H1 (cell line): ENCODE results near the gene PEAK1. TPM values are rescaled to one million over a fixed set of nuclear protein-coding genes. Genes with fewer than 3 reads are reported as not detected.

Experiments used
- CTCF ChIA-PET: fragments of 300-600 bp; sonication (Branson Sonifier 250); formaldehyde crosslinking; loops from one replicate; lab custom pipeline; 2021; ENCODE audit not compliant: partially characterized antibody; lab: Charles Lee
- POLR2A ChIA-PET: fragments of 300-600 bp; sonication (Branson Sonifier 250); formaldehyde crosslinking; loops from one replicate; lab custom pipeline; 2021; ENCODE audit warnings: inconsistent platforms; ENCODE audit not compliant: partially characterized antibody; lab: Charles Lee
- DNase-seq, 2 experiments: peaks; one replicate each; pipeline versions ENCODE4 v3.0.0 to v3.0.0-alpha.2; 2010 to 2022; ENCODE audit warnings: low spot score in 2 of 2, low read depth in 1 of 2, mixed read lengths in 1 of 2
- FAIRE-seq: peaks from 2 replicates; lab custom pipeline; 2011; peaks lifted over from hg19 to GRCh38; lab: Jason Lieb, UNC
- H2AFZ ChIP-seq: 2 replicates; pipeline ENCODE4 v1.8.1; 2012; ENCODE audit warnings: low read length, inconsistent platforms
- H2AK5ac ChIP-seq: 2 replicates; pipeline ENCODE4 v1.6.1; 2013; ENCODE audit warnings: low read depth, low read length
- H2BK120ac ChIP-seq: replicated peaks from 2 replicates; pipeline ENCODE3; 2013; ENCODE audit warnings: low read depth, low read length, inconsistent platforms
- H2BK12ac ChIP-seq: 2 replicates; pipeline ENCODE4 v1.6.1; 2013; ENCODE audit warnings: low read depth, low read length
- H2BK15ac ChIP-seq: 2 replicates; pipeline ENCODE4 v1.6.1; 2013; ENCODE audit warnings: low read length
- H2BK20ac ChIP-seq: 2 replicates; pipeline ENCODE4 v1.6.1; 2013; ENCODE audit warnings: low read length
- H2BK5ac ChIP-seq: 2 replicates; pipeline ENCODE4 v1.6.1; 2013; ENCODE audit warnings: low read depth, low read length
- H3K14ac ChIP-seq: 2 replicates; pipeline ENCODE4 v1.6.1; 2013; ENCODE audit warnings: inconsistent platforms; ENCODE audit not compliant: insufficient read length
- H3K18ac ChIP-seq: 2 replicates; pipeline ENCODE4 v1.6.1; 2013; ENCODE audit warnings: low read length; ENCODE audit errors: extremely low read depth
- H3K23ac ChIP-seq: 2 replicates; pipeline ENCODE4 v1.6.1; 2013; ENCODE audit warnings: inconsistent platforms; ENCODE audit not compliant: insufficient read length
- H3K23me2 ChIP-seq: 2 replicates; pipeline ENCODE4 v1.6.1; 2013; ENCODE audit warnings: low read depth, low read length
- H3K27ac ChIP-seq: 2 replicates; pipeline ENCODE4 v1.6.1; 2011; ENCODE audit warnings: low read depth, low read length, inconsistent platforms
- H3K27me3 ChIP-seq, 4 experiments: replicated peaks in 1 of 4; 1 replicate in 1 of 4; 2 replicates in 3 of 4; pipeline versions ENCODE4 v1.6.1 to v1.8.1; 2011 to 2013; ENCODE audit warnings: low read length in 3 of 4, mild to moderate bottlenecking in 3 of 4, inconsistent platforms in 2 of 4, mixed read lengths in 2 of 4, moderate library complexity in 1 of 4; ENCODE audit not compliant: control insufficient read depth in 3 of 4, insufficient read depth in 3 of 4; ENCODE audit errors: extremely low read depth in 1 of 4
- H3K36me3 ChIP-seq, 4 experiments: 2 replicates each; pipeline versions ENCODE4 v1.6.1 to v1.8.1; 2011 to 2013; ENCODE audit warnings: mild to moderate bottlenecking in 4 of 4, low read length in 3 of 4, moderate library complexity in 2 of 4, control low read depth in 1 of 4, inconsistent platforms in 1 of 4; ENCODE audit not compliant: insufficient read depth in 4 of 4, control insufficient read depth in 2 of 4
- H3K4ac ChIP-seq: replicated peaks from 2 replicates; pipeline ENCODE3; 2013; ENCODE audit warnings: low read length, low read depth, mixed read lengths, inconsistent platforms; ENCODE audit not compliant: insufficient read length
- H3K4me1 ChIP-seq, 4 experiments: replicated peaks in 1 of 4; 1 replicate in 1 of 4; 2 replicates in 3 of 4; pipeline versions ENCODE4 v1.6.1 to v1.8.1; 2011 to 2013; ENCODE audit warnings: low read length in 3 of 4, inconsistent platforms in 2 of 4, mixed read lengths in 1 of 4; ENCODE audit not compliant: insufficient read depth in 4 of 4, control insufficient read depth in 3 of 4
- H3K4me2 ChIP-seq, 2 experiments: 2 replicates each; pipeline versions ENCODE4 v1.6.1 to v1.8.1; 2011 to 2013; ENCODE audit warnings: low read depth in 2 of 2, low read length in 2 of 2, control low read depth in 1 of 2, inconsistent platforms in 1 of 2, mild to moderate bottlenecking in 1 of 2; ENCODE audit not compliant: insufficient read depth in 1 of 2
- H3K4me3 ChIP-seq, 4 experiments: fragments of 200-600, 300-600 bp in 1 of 4; sonication (generic), shearing (Covaris generic), sonication (Bioruptor Twin) in 1 of 4; 2 replicates each; pipeline versions ENCODE4 v1.5.1 to v1.8.1; 2011 to 2016; ENCODE audit warnings: low read length in 4 of 4, low read depth in 3 of 4, control low read depth in 2 of 4, inconsistent platforms in 2 of 4, mild to moderate bottlenecking in 2 of 4, mixed read lengths in 1 of 4, moderate library complexity in 1 of 4; ENCODE audit not compliant: insufficient read depth in 2 of 4; ENCODE audit errors: extremely low read depth in 1 of 4
- H3K56ac ChIP-seq: replicated peaks from 2 replicates; pipeline ENCODE3; 2013; ENCODE audit warnings: low read depth, mild to moderate bottlenecking, mixed read lengths, low read length, inconsistent platforms; ENCODE audit not compliant: insufficient read length
- H3K79me1 ChIP-seq: 2 replicates; pipeline ENCODE4 v1.6.1; 2013; ENCODE audit warnings: low read depth, low read length, control low read depth
- H3K79me2 ChIP-seq, 2 experiments: 2 replicates each; pipeline versions ENCODE4 v1.6.1 to v1.8.1; 2012 to 2013; ENCODE audit warnings: low read length in 2 of 2, mild to moderate bottlenecking in 2 of 2, inconsistent platforms in 1 of 2; ENCODE audit not compliant: insufficient read depth in 2 of 2, control insufficient read depth in 1 of 2
- H3K9ac ChIP-seq, 4 experiments: replicated peaks in 1 of 4; 1 replicate in 1 of 4; 2 replicates in 3 of 4; pipeline versions ENCODE4 v1.6.1 to v1.8.1; 2011 to 2013; ENCODE audit warnings: low read depth in 3 of 4, low read length in 3 of 4, control low read depth in 2 of 4, mild to moderate bottlenecking in 2 of 4, moderate library complexity in 2 of 4, inconsistent platforms in 1 of 4; ENCODE audit errors: extremely low read depth in 1 of 4
- H3K9me3 ChIP-seq, 2 experiments: 2 replicates each; pipeline versions ENCODE4 v1.6.1 to v1.8.1; 2012 to 2013; ENCODE audit warnings: mild to moderate bottlenecking in 2 of 2, moderate library complexity in 2 of 2, control low read depth in 1 of 2, inconsistent platforms in 1 of 2, low read depth in 1 of 2, low read length in 1 of 2, mixed read lengths in 1 of 2; ENCODE audit not compliant: insufficient read depth in 2 of 2
- H4K20me1 ChIP-seq, 2 experiments: replicated peaks in 1 of 2; 2 replicates each; pipeline versions ENCODE3 to v1.8.1; 2011 to 2013; ENCODE audit warnings: inconsistent platforms in 2 of 2, low read length in 2 of 2, mild to moderate bottlenecking in 1 of 2; ENCODE audit not compliant: insufficient read depth in 2 of 2, control insufficient read depth in 1 of 2
- H4K5ac ChIP-seq: 2 replicates; pipeline ENCODE4 v1.6.1; 2013; ENCODE audit warnings: low read length, low read depth, mixed read lengths, inconsistent platforms; ENCODE audit not compliant: insufficient read length
- H4K8ac ChIP-seq: 2 replicates; pipeline ENCODE4 v1.8.0; 2013; ENCODE audit warnings: mild to moderate bottlenecking, moderate library complexity, low read length, inconsistent platforms; ENCODE audit not compliant: insufficient read depth; ENCODE audit errors: extremely low read depth
- H4K91ac ChIP-seq: replicated peaks from 2 replicates; pipeline ENCODE3; 2013; ENCODE audit warnings: low read length, mixed read lengths, inconsistent platforms; ENCODE audit not compliant: insufficient read length
- CEBPB ChIP-seq: IDR thresholded peaks from 2 replicates; pipeline ENCODE4 v1.6.1; 2012; ENCODE audit warnings: low read depth, low read length
- CHD1 ChIP-seq: IDR thresholded peaks from 2 replicates; pipeline ENCODE4 v1.6.1; 2012; ENCODE audit warnings: low read depth, low read length, improper control_type of control experiment
- FOSL1 ChIP-seq: IDR thresholded peaks from 2 replicates; pipeline ENCODE4 v1.6.1; 2011; ENCODE audit warnings: mild to moderate bottlenecking, low read depth, low read length, moderate library complexity; ENCODE audit not compliant: insufficient read depth
- HDAC6 ChIP-seq: IDR thresholded peaks from one replicate; pipeline ENCODE4 v1.7.1; 2012; ENCODE audit warnings: low read depth, mild to moderate bottlenecking, inconsistent platforms, low read length, moderate library complexity
- KDM5A ChIP-seq: fragments of 200-600 bp; IDR thresholded peaks from 2 replicates; pipeline ENCODE4 v1.7.1; 2012; ENCODE audit warnings: mild to moderate bottlenecking, low read length, inconsistent platforms, mixed read lengths
- MAFK ChIP-seq: IDR thresholded peaks from 2 replicates; pipeline ENCODE4 v1.6.1; 2012; ENCODE audit warnings: low read depth, mild to moderate bottlenecking, improper control_type of control experiment, low read length
- RNF2 ChIP-seq: fragments of 200-900, 300-1000 bp; sonication (generic); IDR thresholded peaks from 2 replicates; pipeline ENCODE4 v1.7.1; 2016; ENCODE audit warnings: borderline replicate concordance, low read depth, mild to moderate bottlenecking, antibody characterized with exemption, low read length; ENCODE audit not compliant: poor library complexity, severe bottlenecking; ENCODE audit errors: missing control alignments
- SIX5 ChIP-seq: IDR thresholded peaks from 2 replicates; pipeline ENCODE4 v1.6.1; 2011; ENCODE audit warnings: mild to moderate bottlenecking, low read depth, low read length
- ZNF274 ChIP-seq: IDR thresholded peaks from 2 replicates; pipeline ENCODE4 v1.7.0; 2012; ENCODE audit warnings: low read length, borderline replicate concordance; ENCODE audit errors: extremely low read depth
- polyA plus RNA-seq, 7 experiments: library from polyadenylated mRNA; depleted of rRNA in 3 of 7; stranded (reverse) in 5 of 7; unstranded in 2 of 7; fragments of >200 nt in 5 of 7; fragments of 200-250 nt in 2 of 7; gene quantifications; 1 replicate in 5 of 7; 2 replicates in 1 of 7; 4 replicates in 1 of 7; pipeline versions ENCODE4 v1.2.1 to v1.2.3, GENCODE V29; 2011 to 2013; ENCODE audit warnings: missing spikeins in 2 of 7, mixed read lengths in 2 of 7
- total RNA-seq: library from RNA; stranded (reverse); fragmentation: NEBNext Ultra II Directional; extraction: Animal tissue kit (Norgen Biotek cat#: 25700); gene quantifications from 2 replicates; pipeline ENCODE4 v1.2.1, GENCODE V29; 2021
- TF ChIP-seq, protein P1 (sequence below): IDR thresholded peaks from 2 replicates; pipeline ENCODE4 v1.6.1; 2012; ENCODE audit warnings: inconsistent platforms
- TF ChIP-seq, protein P2 (sequence below): IDR thresholded peaks from 2 replicates; pipeline ENCODE4 v1.6.1; 2011; ENCODE audit warnings: low read depth, mild to moderate bottlenecking, low read length; ENCODE audit not compliant: insufficient read depth

Gene PEAK1
- total and polyA plus RNA-seq, 2 of the 8 experiments (the other 6 are each of a cell fraction or from before 2014, with no cell fraction given), result 8.8 to 44.8 TPM

DNA sequence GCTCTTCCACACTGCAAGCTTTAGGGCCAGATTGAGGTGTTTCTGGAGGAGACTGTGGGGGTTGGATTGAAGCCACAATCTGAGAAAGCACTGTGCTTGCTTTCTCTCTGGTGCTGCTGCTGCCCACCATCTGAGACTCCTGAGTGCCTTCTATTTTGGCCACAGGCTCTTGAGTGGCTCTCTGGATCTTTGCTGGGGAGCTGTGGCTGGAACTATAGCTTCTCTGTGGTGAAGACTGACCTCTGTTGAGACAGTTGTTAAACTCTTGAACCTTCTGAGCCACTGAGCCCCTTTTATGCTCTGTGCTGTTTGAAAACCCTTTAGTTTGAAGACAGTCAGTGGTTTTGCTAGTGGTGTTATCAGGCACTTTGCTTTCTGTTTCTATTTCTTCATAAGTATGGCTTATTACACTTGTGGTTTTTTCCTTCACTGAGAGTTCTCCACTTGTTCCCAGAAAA lies 240.3 kb downstream of the PEAK1 start:
- H2BK20ac ChIP-seq, result no peak overlapping the region
- H3K27me3 ChIP-seq, result no peaks in the 10 kb centered on the region
- H3K23me2 ChIP-seq, result no peaks in the 10 kb centered on the region
- TF ChIP-seq, protein P1, sequence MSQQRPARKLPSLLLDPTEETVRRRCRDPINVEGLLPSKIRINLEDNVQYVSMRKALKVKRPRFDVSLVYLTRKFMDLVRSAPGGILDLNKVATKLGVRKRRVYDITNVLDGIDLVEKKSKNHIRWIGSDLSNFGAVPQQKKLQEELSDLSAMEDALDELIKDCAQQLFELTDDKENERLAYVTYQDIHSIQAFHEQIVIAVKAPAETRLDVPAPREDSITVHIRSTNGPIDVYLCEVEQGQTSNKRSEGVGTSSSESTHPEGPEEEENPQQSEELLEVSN, result no peak
- no peak for TF ChIP-seq HDAC6
- no peak for TF ChIP-seq FOSL1
- TF ChIP-seq, protein P2, sequence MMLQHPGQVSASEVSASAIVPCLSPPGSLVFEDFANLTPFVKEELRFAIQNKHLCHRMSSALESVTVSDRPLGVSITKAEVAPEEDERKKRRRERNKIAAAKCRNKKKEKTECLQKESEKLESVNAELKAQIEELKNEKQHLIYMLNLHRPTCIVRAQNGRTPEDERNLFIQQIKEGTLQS, result no peak
- TF ChIP-seq SIX5, result no peak
- no peak for TF ChIP-seq CHD1
- no peak for TF ChIP-seq MAFK
- TF ChIP-seq RNF2, result no peak
- no peak for TF ChIP-seq CEBPB
- TF ChIP-seq ZNF274, result no peak
- no peak for TF ChIP-seq KDM5A
- no peak overlapping the region for H2AFZ ChIP-seq
- no peaks in the 10 kb centered on the region for H4K20me1 ChIP-seq
- H2BK15ac ChIP-seq, result no peak overlapping the region
- H2BK120ac ChIP-seq, result no peak overlapping the region
- no peak overlapping the region for H2BK12ac ChIP-seq
- no peaks in the 10 kb centered on the region for H3K79me1 ChIP-seq
- ChIA-PET POLR2A (interaction anchor here (0.6 kb wide), 1 partner anchor 206 kb away, joined by 3 read pairs; no protein-coding TSS in a partner anchor), CTCF (interaction anchor here (1.0 to 1.4 kb wide), 6 partner anchors 10 to 363 kb away, joined by 3 to 5 read pairs (median 4); no protein-coding TSS in a partner anchor)
- FAIRE-seq, result no peak
- no peak overlapping the region for H3K4me2 ChIP-seq
- H3K4me3 ChIP-seq, result no peak overlapping the region
- no peak overlapping the region for H2AK5ac ChIP-seq
- no peak overlapping the region for H3K27ac ChIP-seq
- no peak for DNase-seq
- no peak overlapping the region for H3K18ac ChIP-seq
- no peaks in the 10 kb centered on the region for H3K79me2 ChIP-seq
- H3K9ac ChIP-seq, result no peak overlapping the region
- H3K4ac ChIP-seq, result no peak overlapping the region
- H3K14ac ChIP-seq, result no peak overlapping the region
- H3K4me1 ChIP-seq, result no peaks in the 10 kb centered on the region
- H3K23ac ChIP-seq, result no peak overlapping the region
- no peak overlapping the region for H4K91ac ChIP-seq
- no peak overlapping the region for H3K56ac ChIP-seq
- H3K9me3 ChIP-seq, result no peaks in the 10 kb centered on the region
- no peak overlapping the region for H2BK5ac ChIP-seq
- H4K8ac ChIP-seq, result no peak overlapping the region
- H4K5ac ChIP-seq, result no peak overlapping the region
- H3K36me3 ChIP-seq, result peaks cover 0 to 2% (median 0%) of the 10 kb centered on the region in 4 experiments; a peak in 1 of 8 replicates
